ENCODE data around the gene EFR3B.

Gene EFR3B

DNA sequence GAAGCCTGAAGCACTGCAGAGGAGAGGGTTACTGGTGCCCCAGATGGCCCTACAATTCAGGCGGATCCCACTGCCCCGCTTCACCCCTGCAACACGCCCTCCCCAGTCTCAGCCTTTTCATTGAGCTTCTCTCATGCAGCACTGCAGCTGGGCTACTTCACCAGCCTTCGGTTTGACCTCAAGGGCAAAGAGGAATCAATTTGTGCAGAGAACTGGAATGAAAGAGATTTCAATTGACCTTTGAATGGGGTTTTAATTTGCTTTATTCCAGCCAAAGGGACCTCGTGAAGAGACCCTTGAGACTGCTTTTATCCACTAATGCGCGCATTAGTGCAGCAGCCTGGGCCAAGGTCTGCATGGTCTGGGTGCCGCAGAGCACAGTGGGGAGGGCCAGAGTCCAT lies 135.3 kb downstream of the EFR3B start:
- DNase-seq (ENCODE audit: low read depth in 2 of 2), result no peak

DNA sequence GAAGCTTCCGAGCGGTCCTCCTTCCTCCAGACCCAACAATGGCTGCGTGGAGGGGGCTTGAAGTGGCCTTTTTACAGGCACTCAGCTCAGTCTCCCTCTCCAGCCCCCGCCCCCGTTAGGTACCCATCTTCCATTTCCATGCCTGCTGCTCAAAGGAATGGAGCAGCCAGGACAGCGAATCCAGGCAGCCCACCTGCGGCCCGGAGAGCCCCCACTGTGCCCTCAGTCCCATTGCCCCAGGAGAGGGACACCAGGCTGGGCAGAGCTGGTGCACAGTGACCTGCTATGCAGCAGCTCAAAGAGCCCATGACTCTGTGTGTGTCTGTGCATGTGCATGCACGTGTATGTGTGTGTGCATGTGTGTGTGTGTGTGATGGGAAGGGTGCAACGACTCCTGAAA lies 137.1 kb downstream of the EFR3B start:
- DNase-seq (ENCODE audit: low read depth in 2 of 2), result no peak

GRCh38 chr2:25184254-25184653 lies 142.4 kb downstream of the EFR3B start:
- no peak for DNase-seq (ENCODE audit: low read depth in 2 of 2)

- DNase-seq (ENCODE audit: low read depth in 2 of 2), result no peak
Observed at GRCh38 chr2:25187729-25188350, 146.0 kb downstream of the EFR3B start.

DNA sequence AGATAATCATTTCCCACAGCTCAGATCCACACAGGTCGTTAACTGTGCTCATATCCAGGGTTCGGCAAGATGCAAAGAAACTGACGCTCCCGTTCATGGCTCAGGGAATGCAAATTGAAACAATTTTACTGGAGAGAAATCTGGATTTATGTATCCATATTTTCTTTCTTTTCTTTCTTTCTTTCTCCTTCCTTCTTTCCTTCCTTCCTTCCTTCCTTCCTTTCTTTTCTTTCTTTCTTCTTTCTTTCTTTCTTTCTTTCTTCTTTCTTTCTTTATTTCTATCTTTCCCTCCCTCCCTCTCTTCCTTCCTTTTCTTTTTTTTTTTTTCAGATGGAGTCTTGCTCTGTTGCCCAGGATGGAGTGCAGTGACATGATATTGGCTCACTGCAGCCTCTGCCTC lies 146.5 kb downstream of the EFR3B start:
- DNase-seq (ENCODE audit: low read depth in 2 of 2), result no peak

DNA sequence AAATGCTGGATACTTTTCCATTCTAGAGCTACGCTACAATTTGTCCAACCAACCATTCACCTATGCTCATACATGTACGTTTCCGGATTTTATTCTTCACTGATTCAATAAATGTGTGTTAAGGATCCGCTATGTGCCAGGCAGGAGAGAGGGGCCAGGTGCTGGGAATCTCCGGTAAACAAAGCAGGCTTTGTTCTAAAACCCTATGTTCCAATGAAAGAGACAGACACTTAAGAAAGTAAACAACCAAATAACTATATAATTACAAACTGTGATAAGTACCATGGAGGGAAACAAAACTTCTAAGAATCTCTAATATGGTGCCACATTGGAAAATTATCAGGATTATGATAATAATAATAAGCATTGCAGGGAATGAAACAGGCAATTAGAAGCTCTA lies 148.7 kb downstream of the EFR3B start:
- no peak for DNase-seq (ENCODE audit: low read depth in 2 of 2)

- no peak for DNase-seq (ENCODE audit: low read depth in 2 of 2)
Observed at GRCh38 chr2:25194576-25195122, 152.8 kb downstream of the EFR3B start.

DNA sequence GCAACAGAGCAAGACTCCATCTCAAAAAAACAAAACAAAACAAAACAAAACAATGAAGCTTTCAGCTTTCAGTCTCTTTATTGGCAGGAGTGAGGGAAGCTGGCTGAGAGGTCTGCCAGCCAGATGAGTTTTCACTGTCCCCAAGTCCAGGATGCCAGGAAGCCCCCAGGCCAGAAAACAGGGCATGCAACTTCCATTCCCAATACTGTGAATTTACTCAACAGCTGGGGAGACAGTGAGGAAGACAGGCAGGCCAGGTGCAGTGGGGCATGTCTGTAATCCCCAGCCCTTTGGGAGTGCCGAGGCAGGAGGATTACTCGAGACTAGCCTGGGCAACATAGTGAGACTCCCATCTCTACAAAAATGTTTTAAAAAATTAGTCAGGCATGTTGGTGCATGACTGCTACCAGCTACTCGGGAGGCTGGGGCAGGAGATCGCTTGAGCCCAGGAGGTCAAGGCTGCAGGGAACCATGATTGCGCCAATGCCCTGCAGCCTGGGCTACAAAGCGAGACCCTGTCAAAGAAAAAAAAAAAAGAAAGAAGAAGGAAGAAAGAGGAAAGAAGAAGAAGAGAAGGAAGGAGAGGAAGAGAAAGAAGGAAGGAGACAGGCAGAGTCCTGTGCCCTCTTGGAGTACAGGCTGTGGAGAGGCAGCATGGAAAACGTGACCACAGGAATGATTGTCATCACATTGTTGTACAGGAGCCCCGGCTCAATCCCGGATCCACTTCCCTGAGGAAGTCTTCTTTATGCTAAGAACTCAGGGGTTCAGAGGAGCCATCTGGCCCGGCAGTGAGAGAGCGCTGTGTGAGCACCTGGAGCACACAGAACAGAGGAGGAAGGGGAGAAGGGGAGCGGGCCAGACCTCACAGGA lies 155.7 kb downstream of the EFR3B start:
- no peak for DNase-seq (ENCODE audit: low read depth in 2 of 2)

- DNase-seq (ENCODE audit: low read depth in 2 of 2), result no peak
Observed at GRCh38 chr2:25198209-25198525, 156.3 kb downstream of the EFR3B start.

GRCh38 chr2:25198576-25198975 lies 156.7 kb downstream of the EFR3B start:
- DNase-seq (ENCODE audit: low read depth in 2 of 2), result no peak

DNA sequence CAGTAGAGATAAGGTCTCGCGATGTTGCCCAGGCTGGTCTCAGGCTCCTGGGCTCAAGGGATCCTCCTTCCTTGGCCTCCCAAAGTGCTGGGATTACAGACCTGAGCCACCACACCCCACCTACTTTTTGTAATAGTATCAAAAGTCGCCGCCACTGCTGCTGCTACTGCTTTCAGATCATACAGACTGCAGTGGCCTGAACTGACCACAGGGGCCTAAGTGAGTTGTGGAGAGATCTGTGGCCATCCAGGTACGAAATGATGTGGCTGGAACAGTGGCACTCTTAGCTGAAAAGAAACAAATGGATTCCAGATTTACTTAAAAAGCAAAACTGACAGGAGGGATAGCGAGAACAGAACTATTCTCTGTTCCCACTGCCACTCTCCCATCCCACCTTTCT lies 159.4 kb downstream of the EFR3B start:
- no peak for DNase-seq (ENCODE audit: low read depth in 2 of 2)

DNA sequence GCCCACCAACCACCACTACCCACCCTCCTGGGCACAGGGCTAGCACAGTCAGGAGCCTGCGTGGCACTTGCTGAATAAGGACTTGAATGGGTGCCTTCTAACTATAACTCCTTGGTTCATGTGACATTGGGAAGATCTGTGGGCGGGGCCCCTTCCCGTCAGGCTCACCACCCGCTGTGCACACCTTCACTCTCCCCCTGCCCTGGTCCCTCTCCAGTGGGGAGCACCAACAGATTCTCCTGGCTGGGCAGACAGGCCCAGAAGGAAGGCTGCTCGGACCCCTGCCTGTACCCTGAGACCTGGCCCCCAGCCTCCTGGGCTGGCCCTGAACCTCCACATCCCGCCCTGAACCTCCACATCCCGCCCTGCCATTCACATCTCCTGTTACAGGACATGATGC lies 159.9 kb downstream of the EFR3B start:
- no peak for DNase-seq (ENCODE audit: low read depth in 2 of 2)

- no peak for DNase-seq (ENCODE audit: low read depth in 2 of 2)
Observed at GRCh38 chr2:25202275-25202674, 160.4 kb downstream of the EFR3B start.

- DNase-seq (ENCODE audit: low read depth in 2 of 2), result no peak
Observed at GRCh38 chr2:25204190-25204838, 162.4 kb downstream of the EFR3B start.

- DNase-seq (ENCODE audit: low read depth in 2 of 2), result no peak
Observed at GRCh38 chr2:25207078-25207545, 165.2 kb downstream of the EFR3B start.
